Prostate gland (tissue), 2 donors: ENCODE measurements around the gene RAB43. TPM values are rescaled to one million over a fixed set of nuclear protein-coding genes. Genes with fewer than 3 reads are reported as not detected.
A peak's percentile ranks its signal among the peaks of the same experiment; 100 is the strongest.

ENCODE experiments used
- DNase-seq: peaks from one replicate; pipeline ENCODE4 v3.0.0-alpha.2; 2019; ENCODE audit warnings: low spot score
- H3K27ac ChIP-seq, 2 donors: fragments of 200-600 bp; sonication (generic); 2 replicates each; pipeline ENCODE4 v1.5.1; 2017 to 2019
- H3K27me3 ChIP-seq: fragments of 200-600 bp; sonication (generic); replicated peaks from 2 replicates; pipeline ENCODE4 v1.5.1; 2019; ENCODE audit not compliant: insufficient read depth
- H3K36me3 ChIP-seq, 2 donors: fragments of 200-600 bp; sonication (generic); 1 replicate in 1 of 2; 2 replicates in 1 of 2; pipeline versions ENCODE4 v1.5.1 to v1.8.1; 2017 to 2019
- H3K4me1 ChIP-seq: fragments of 200-600 bp; sonication (generic); replicated peaks from 2 replicates; pipeline ENCODE4 v1.5.1; 2019
- H3K4me3 ChIP-seq, 2 donors: fragments of 200-600 bp; sonication (generic); 2 replicates each; pipeline ENCODE4 v1.5.1; 2017 to 2019
- H3K9me3 ChIP-seq: fragments of 200-600 bp; sonication (generic); 2 replicates; pipeline ENCODE4 v1.5.1; 2017
- POLR2A ChIP-seq: fragments of 450-650 bp; IDR thresholded peaks from one replicate; pipeline ENCODE4 v1.6.1; 2016; ENCODE audit warnings: antibody characterized with exemption, mild to moderate bottlenecking
- POLR2AphosphoS5 ChIP-seq: sonication (generic); formaldehyde crosslinking; IDR thresholded peaks from one replicate; pipeline ENCODE4 v1.6.1; 2017; ENCODE audit warnings: antibody characterized with exemption
- WGBS: methylation state at CpG from one replicate; pipeline ENCODE4 v1.1.5; 2018; 5-methylcytosine and 5-hydroxymethylcytosine counted together
- intact Hi-C: fragments of 100-400 bp; cut with DNase I; formaldehyde crosslinking; loops from one replicate; pipeline ENCODE4 v1.14.2; 2022
- total RNA-seq, 2 donors: library from RNA; depleted of rRNA; stranded (reverse); fragments of >200 nt; gene quantifications; one replicate each; pipeline ENCODE4 v1.1.0, GENCODE V29; 2016
- TF ChIP-seq, protein P1 (sequence below), 4 experiments: fragments of 200-600 bp in 2 of 4; fragments of 450-650 bp in 2 of 4; sonication (generic) in 2 of 4; IDR thresholded peaks; 1 replicate in 3 of 4; 2 replicates in 1 of 4; pipeline ENCODE4 v1.5.1; 2016 to 2019; ENCODE audit warnings: antibody characterized with exemption in 4 of 4, mild to moderate bottlenecking in 2 of 4, moderate library complexity in 2 of 4

RAB43 gene
- total RNA-seq, 2 donors from 2014 or later, result 35.9 to 52.3 TPM

DNA sequence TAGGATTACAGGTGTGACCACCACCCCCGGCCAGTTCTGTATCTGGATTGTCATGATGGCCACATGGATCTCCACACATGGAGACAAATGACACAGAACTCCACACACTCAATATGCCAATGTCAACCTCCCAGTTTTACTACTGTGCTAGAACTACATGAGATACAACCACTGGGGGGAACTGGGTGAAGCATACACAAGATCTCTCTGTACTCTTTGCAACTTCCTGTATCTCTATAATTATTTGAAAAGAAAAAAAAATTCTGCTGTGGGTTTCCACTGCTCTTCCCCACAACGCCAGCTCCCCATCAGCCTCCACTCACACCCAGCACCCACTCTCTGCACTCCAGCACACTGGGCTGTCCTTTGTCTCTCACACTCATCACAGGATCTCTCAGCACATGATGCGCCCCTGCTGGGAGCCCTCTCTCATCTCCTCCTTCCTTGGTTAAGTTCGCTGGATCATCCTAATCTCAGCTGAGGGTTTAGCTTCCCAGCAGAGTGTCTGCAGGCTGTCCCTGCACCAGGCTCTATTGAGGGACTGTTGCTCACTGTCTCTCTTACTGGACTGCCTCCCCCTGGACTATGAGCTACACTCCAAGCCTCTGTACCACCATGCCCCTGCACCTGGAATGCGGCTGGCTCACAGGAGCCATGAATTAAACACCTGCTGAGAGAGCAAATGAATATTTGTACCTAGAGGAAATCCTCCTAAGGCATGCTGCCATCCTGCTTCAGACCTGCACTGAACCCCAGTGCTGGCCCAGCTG lies 10.7 kb upstream of the RAB43 start:
- H3K27ac ChIP-seq, result no peak overlapping the region
- H3K4me3 ChIP-seq, result no peak overlapping the region
- no peak for DNase-seq
- TF ChIP-seq POLR2AphosphoS5, result no peak
- TF ChIP-seq, protein P1, sequence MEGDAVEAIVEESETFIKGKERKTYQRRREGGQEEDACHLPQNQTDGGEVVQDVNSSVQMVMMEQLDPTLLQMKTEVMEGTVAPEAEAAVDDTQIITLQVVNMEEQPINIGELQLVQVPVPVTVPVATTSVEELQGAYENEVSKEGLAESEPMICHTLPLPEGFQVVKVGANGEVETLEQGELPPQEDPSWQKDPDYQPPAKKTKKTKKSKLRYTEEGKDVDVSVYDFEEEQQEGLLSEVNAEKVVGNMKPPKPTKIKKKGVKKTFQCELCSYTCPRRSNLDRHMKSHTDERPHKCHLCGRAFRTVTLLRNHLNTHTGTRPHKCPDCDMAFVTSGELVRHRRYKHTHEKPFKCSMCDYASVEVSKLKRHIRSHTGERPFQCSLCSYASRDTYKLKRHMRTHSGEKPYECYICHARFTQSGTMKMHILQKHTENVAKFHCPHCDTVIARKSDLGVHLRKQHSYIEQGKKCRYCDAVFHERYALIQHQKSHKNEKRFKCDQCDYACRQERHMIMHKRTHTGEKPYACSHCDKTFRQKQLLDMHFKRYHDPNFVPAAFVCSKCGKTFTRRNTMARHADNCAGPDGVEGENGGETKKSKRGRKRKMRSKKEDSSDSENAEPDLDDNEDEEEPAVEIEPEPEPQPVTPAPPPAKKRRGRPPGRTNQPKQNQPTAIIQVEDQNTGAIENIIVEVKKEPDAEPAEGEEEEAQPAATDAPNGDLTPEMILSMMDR (IDR thresholded peaks at IDR 0.05), result no peak
- no peak for TF ChIP-seq POLR2A
- peaks cover 6 to 11% of the 10 kb centered on the region in 2 donors for H3K36me3 ChIP-seq
- H3K27me3 ChIP-seq, result no peaks in the 10 kb centered on the region
- H3K9me3 ChIP-seq, result no peaks in the 10 kb centered on the region
- intact Hi-C loops, result no loop called here
- WGBS, result 85% methylated on average over 5 of the region's 5 CpGs
- peaks cover 9% of the 10 kb centered on the region for H3K4me1 ChIP-seq

DNA sequence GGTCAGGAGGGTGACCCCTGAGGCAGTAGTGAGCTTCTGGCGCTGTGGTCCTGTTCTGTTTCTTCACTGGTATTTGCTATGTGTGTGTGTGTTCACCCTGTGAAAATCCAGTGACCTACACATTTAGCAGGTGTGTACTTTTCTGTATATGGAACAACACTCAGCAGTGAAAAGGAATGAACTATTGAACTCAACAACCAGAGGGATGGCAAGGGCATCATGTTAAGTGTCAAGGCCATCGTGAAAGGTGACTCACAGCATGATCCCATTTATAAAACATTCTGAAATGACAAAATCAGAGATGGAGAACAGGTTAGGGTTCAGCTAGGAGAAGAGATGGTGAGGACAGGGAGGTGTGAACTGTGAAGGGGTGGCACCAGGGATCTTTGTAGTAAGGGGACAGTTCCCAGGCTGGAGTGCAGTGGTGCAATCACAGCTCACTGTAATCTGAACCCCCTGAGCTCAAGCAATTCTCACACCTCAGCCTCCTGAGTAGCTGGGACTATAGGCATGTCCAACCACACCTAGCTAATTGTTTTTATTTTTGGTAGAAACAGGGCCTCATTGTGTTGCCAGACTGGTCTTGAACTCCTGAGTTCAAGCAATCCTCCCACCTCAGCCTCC lies 10.0 kb upstream of the RAB43 start:
- no peak overlapping the region for H3K27ac ChIP-seq
- whole genome bisulfite sequencing, result 82% methylated on average over 2 of the region's 2 CpGs
- no peak overlapping the region for H3K4me3 ChIP-seq
- H3K27me3 ChIP-seq, result no peaks in the 10 kb centered on the region
- no peaks in the 10 kb centered on the region for H3K9me3 ChIP-seq
- intact Hi-C loops, result no loop called here
- peaks cover 6 to 11% of the 10 kb centered on the region in 2 donors for H3K36me3 ChIP-seq
- peaks cover 9% of the 10 kb centered on the region for H3K4me1 ChIP-seq
- no peak for DNase-seq
- TF ChIP-seq POLR2AphosphoS5, result no peak
- TF ChIP-seq, protein P1 (IDR thresholded peaks at IDR 0.05), result no peak
- TF ChIP-seq POLR2A, result no peak

DNA sequence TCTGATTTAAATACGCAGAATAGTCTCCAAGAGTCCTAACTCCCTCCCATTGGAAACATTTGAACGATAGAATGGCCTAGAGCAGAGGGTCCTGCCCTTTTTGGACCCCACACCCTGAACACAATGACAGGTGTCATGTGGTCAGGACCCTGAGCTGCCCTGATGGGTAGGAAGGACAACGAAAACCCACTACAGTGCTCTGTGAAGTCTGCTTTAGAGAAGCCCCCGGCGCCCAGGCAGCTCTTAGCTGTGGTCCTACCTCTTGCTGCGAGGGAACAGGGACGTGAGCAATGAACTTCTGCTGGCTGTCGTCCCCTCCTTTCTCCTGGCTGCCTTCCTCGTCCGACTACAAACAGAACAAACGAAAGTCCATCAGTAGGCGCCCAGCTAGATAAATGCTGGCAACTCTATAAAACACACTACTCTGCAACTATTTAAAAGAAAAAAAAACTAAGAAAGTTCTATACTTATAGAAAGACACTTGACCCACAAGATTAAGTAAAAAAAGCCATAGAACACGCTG lies 8.7 kb upstream of the RAB43 start:
- WGBS, result 72% methylated on average over 13 of the region's 13 CpGs
- H3K4me1 ChIP-seq, result peaks cover 9% of the 10 kb centered on the region
- TF ChIP-seq POLR2AphosphoS5, result no peak
- peaks cover 6 to 11% of the 10 kb centered on the region in 2 donors for H3K36me3 ChIP-seq
- intact Hi-C loops, result no loop called here
- DNase-seq, result peak; percentile 37
- no peak overlapping the region for H3K4me3 ChIP-seq
- peak overlapping the region in 1 of 2 donors; percentile 50 for H3K27ac ChIP-seq
- no peaks in the 10 kb centered on the region for H3K27me3 ChIP-seq
- H3K9me3 ChIP-seq, result no peaks in the 10 kb centered on the region

DNA sequence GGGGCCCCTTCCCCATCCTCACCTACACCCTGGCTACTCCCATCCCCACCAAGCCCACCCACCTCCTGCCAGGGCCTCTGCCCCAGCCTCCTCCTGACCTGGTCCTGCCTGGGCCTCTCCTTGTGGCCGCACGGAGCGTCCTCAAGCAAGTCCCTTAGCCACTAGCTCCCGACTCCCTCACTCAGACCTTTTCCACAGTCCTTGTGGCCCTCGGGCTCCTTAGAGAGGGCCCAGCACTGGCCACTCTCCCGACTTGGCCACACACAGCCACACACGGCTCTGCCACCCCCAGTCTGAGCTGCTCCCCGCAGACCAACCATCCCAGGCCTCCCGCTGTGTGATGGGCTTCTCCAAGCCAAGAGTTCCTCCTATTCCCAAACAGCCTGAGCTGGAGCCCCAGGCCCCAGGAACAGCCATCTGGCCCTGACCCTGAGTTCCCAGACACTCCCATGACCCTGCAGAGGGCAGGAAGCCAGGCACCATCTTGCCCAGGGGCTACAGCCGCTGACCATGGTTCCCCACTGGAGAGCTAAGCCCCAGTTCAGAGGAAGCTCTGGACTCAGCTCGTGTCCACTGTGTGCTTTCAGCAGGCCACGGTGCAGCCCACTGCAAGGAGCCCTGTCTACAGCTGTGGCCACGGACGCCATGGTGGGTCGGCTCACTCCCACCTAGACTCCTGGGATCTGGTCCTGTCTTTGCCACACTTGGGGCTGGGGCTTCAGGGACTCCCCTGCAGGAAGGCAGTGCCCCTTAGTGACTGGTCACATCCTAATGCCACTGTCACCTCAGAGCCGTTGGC lies 7.0 kb upstream of the RAB43 start:
- H3K36me3 ChIP-seq, result peaks cover 0 to 6% of the 10 kb centered on the region in 2 donors
- intact Hi-C loops, result no loop called here
- H3K4me3 ChIP-seq, result no peak overlapping the region
- peak overlapping the region; percentile 21 to 68 for H3K27ac ChIP-seq
- no peaks in the 10 kb centered on the region for H3K27me3 ChIP-seq
- 91% methylated on average over 16 of the region's 16 CpGs for WGBS
- H3K4me1 ChIP-seq, result peaks cover 9% of the 10 kb centered on the region
- no peaks in the 10 kb centered on the region for H3K9me3 ChIP-seq
- TF ChIP-seq, protein P1 (IDR thresholded peaks at IDR 0.05), result no peak
- TF ChIP-seq POLR2A (no peak), POLR2AphosphoS5 (no peak)
- DNase-seq, result no peak

DNA sequence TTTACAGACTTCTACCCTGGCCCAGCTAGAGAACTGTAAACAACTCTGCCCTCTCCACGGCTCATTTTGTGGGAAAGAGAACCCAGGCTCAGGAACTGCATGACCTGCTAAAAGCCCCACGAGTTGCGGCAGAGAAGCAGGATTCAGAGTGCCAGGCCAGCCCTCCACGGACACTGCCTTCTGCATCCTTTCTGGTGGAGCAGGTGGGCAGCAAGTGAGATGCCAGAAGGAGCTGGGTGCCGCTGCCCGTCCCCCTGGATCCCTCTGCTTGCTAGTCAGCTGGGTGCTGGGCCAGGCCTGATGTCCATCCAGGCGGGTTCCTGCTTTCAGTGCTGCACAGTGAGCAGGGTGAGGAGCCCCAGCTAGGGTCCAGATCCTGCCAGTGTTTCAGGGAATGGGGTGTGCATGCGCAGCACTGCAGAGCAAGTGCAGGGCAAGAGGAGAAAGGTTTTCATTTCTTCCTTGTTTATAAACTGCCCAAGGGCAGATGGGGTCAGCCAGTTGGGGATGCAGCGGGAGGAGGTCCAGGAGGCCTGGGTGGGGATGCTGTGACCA lies 5.2 kb upstream of the RAB43 start:
- Histone ChIP-seq H3K27ac (no peak overlapping the region), H3K36me3 (peaks cover 0 to 6% of the 10 kb centered on the region in 2 donors), H3K4me1 (peaks cover 9% of the 10 kb centered on the region), H3K27me3 (no peaks in the 10 kb centered on the region), H3K9me3 (no peaks in the 10 kb centered on the region), H3K4me3 (no peak overlapping the region)
- intact Hi-C loops, result no loop called here
- WGBS, result 83% methylated on average over 9 of the region's 9 CpGs
- no peak for DNase-seq
- TF ChIP-seq POLR2A (no peak), POLR2AphosphoS5 (no peak)
- TF ChIP-seq, protein P1 (IDR thresholded peaks at IDR 0.05), result no peak
